HL-60 (cell line): ENCODE results near the gene ZNF865.

Experiments used
- DNase-seq, 2 experiments: peaks; one replicate each; pipeline ENCODE4 v3.0.0-alpha.2; 2010 to 2020; ENCODE audit warnings: low read depth in 1 of 2, low spot score in 1 of 2
- H3K27ac ChIP-seq: fragments of 250-450 bp; sonication (Bioruptor Pico); replicated peaks from 2 replicates; pipeline ENCODE4 v1.5.1; 2020; ENCODE audit warnings: mild to moderate bottlenecking, moderate library complexity
- H3K27me3 ChIP-seq: fragments of 250-450 bp; sonication (Bioruptor Pico); 2 replicates; pipeline ENCODE4 v1.5.1; 2021; ENCODE audit warnings: mild to moderate bottlenecking, moderate library complexity; ENCODE audit not compliant: insufficient read depth, poor library complexity, severe bottlenecking
- H3K4me3 ChIP-seq: replicated peaks from 2 replicates; pipeline ENCODE4 v1.5.1; 2011; ENCODE audit warnings: mild to moderate bottlenecking, control low read depth, low read length; ENCODE audit not compliant: insufficient read depth
- CTCF ChIP-seq: IDR thresholded peaks from one replicate; pipeline ENCODE4 v1.5.1; 2011; ENCODE audit warnings: low read length, control low read depth, inconsistent platforms; ENCODE audit not compliant: insufficient read depth
- GABPA ChIP-seq: IDR thresholded peaks from 2 replicates; pipeline ENCODE4 v1.6.1; 2012; ENCODE audit warnings: low read depth
- POLR2AphosphoS5 ChIP-seq: IDR thresholded peaks from 2 replicates; pipeline ENCODE4 v1.6.1; 2012; ENCODE audit warnings: low read depth
- SPI1 ChIP-seq: IDR thresholded peaks from 2 replicates; pipeline ENCODE4 v1.6.1; 2012; ENCODE audit warnings: low read depth, mild to moderate bottlenecking, borderline replicate concordance
- TF ChIP-seq, protein P1 (sequence below): IDR thresholded peaks from 2 replicates; pipeline ENCODE4 v1.6.1; 2012; ENCODE audit warnings: low read depth; ENCODE audit not compliant: insufficient replicate concordance

The ZNF865 gene

DNA sequence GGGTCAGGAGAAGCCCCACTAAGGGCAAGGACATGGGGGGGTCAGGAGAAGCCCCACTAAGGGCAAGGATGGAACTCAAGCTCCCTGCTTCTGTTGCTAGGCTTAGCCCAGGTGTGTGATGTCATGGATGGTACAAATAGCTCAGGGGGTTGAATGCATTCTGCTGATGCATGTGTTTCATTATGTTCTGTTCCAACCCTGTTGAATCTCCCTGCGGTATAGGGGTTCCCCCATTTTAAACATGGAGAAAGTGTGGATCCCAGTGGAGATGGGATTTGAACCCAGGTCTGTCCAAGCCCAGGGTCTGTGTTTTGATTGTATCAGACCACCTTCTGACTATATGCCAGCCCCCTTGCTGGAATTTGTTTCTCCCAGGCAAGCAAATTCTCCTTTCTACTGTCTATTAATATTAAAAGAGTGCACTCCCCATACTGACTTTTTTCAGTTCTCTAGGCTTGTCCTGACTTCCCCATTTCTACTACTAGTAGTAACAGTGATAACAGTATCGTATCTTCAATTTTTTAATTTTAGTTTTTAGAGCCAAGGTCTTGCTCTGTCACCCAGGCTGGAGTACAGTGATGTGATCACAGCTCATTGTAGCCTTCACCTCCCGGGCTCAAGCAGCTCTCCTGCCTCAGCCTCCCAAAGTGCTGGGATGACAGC, 6.7 kb downstream of the ZNF865 start:
- Histone ChIP-seq H3K27me3 (no peaks in the 10 kb centered on the region), H3K27ac (no peak overlapping the region), H3K4me3 (no peak overlapping the region)
- DNase-seq = no peak
- peak; percentile 82 for TF ChIP-seq SPI1
- TF ChIP-seq GABPA = no peak

- no peaks in the 10 kb centered on the region for H3K27me3 ChIP-seq
- TF ChIP-seq SPI1 (no peak), CTCF (no peak)
- TF ChIP-seq, protein P1, sequence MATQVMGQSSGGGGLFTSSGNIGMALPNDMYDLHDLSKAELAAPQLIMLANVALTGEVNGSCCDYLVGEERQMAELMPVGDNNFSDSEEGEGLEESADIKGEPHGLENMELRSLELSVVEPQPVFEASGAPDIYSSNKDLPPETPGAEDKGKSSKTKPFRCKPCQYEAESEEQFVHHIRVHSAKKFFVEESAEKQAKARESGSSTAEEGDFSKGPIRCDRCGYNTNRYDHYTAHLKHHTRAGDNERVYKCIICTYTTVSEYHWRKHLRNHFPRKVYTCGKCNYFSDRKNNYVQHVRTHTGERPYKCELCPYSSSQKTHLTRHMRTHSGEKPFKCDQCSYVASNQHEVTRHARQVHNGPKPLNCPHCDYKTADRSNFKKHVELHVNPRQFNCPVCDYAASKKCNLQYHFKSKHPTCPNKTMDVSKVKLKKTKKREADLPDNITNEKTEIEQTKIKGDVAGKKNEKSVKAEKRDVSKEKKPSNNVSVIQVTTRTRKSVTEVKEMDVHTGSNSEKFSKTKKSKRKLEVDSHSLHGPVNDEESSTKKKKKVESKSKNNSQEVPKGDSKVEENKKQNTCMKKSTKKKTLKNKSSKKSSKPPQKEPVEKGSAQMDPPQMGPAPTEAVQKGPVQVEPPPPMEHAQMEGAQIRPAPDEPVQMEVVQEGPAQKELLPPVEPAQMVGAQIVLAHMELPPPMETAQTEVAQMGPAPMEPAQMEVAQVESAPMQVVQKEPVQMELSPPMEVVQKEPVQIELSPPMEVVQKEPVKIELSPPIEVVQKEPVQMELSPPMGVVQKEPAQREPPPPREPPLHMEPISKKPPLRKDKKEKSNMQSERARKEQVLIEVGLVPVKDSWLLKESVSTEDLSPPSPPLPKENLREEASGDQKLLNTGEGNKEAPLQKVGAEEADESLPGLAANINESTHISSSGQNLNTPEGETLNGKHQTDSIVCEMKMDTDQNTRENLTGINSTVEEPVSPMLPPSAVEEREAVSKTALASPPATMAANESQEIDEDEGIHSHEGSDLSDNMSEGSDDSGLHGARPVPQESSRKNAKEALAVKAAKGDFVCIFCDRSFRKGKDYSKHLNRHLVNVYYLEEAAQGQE = no peak
- DNase-seq = no peak
- no peak overlapping the region for H3K4me3 ChIP-seq
- H3K27ac ChIP-seq = no peak overlapping the region
Measured at GRCh38 chr19:55613396-55613795, 7.9 kb downstream of the ZNF865 start.

DNA sequence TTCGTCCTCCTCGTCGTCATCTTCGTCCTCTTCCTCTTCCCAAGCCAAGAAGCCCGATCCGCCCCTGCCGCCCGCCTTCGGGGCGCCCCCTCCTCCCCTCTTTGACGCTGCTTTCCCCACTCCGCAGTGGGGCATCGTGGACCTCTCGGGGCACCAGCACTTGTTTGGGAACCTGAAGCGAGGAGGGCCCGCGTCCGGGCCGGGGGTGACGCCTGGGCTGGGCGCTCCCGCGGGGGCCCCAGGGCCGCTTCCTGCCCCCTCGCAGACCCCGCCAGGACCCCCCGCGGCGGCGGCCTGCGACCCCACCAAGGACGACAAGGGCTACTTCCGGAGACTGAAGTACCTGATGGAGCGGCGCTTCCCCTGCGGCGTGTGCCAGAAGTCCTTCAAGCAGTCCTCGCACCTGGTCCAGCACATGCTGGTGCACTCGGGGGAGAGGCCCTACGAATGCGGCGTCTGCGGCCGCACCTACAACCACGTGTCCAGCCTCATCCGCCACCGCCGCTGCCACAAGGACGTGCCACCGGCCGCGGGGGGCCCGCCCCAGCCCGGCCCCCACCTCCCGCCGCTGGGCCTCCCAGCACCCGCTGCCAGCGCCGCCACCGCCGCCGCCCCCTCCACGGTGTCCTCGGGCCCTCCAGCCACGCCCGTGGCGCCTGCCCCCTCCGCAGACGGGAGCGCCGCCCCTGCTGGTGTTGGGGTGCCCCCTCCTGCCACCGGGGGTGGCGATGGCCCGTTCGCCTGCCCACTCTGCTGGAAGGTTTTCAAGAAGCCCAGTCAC, 8.7 kb downstream of the ZNF865 start:
- TF ChIP-seq, protein P1 = no peak
- TF ChIP-seq CTCF = no peak
- no peak for TF ChIP-seq GABPA
- no peak for TF ChIP-seq POLR2AphosphoS5
- TF ChIP-seq SPI1 = no peak
- DNase-seq = no peak
- no peaks in the 10 kb centered on the region for H3K27me3 ChIP-seq

GRCh38 chr19:55614711-55615542, 9.5 kb downstream of the ZNF865 start:
- H3K4me3 ChIP-seq = no peak overlapping the region
- no peak for TF ChIP-seq CTCF
- no peak for TF ChIP-seq SPI1
- no peak for TF ChIP-seq GABPA
- TF ChIP-seq POLR2AphosphoS5 = no peak
- TF ChIP-seq, protein P1 = no peak
- no peaks in the 10 kb centered on the region for H3K27me3 ChIP-seq
- DNase-seq = no peak
- no peak overlapping the region for H3K27ac ChIP-seq

More for the DNA sequence above, 8.7 kb downstream of the ZNF865 start:
- Histone ChIP-seq H3K27ac (no peak overlapping the region), H3K4me3 (no peak overlapping the region)
